ENCODE data around the gene GPC4. TPM values are rescaled to one million over a fixed set of nuclear protein-coding genes. Genes with fewer than 3 reads are reported as not detected.

The GPC4 gene
- polyA plus RNA-seq, 3 donors = 0.03 to 0.59 (median 0.27) TPM

DNA sequence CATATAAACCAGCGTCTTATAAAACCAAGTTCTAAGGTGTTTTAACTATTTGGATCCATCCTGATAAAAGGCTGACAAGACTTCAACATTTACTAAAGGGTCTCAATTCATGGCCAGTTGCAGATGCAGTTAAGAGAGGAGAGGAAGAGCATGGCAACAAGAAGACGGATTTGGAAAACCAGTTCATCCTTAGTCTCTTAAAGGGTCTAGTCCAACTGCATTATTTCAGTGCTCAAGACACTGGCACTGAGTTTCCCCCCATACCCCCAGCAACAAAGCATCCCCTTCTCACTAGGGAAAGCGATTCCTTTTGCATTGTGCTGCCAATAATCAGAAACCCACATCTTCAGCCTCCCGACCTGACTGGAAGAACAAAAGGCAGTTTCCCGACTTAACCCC is 106.8 kb downstream of the GPC4 start:
- Histone ChIP-seq H3K4me3 (replicated peaks in 1 of 3; ENCODE audit: low read depth in 2 of 3, low read length in 3 of 3) (no peak overlapping the region), H3K79me2 (ENCODE audit: insufficient read depth, low read length) (no peaks in the 10 kb centered on the region), H3K4me2 (replicated peaks; ENCODE audit: extremely low read depth, low read length, poor library complexity, severe bottlenecking) (no peak overlapping the region), H3K9me3 (replicated peaks in 1 of 2; ENCODE audit: control insufficient read depth in 1 of 2, insufficient read depth in 1 of 2, low read length in 2 of 2) (no peaks in the 10 kb centered on the region), H2AFZ (ENCODE audit: insufficient read depth, low read depth, low read length, poor library complexity, severe bottlenecking) (no peak overlapping the region), H3K27me3 (ENCODE audit: control insufficient read depth in 2 of 2, insufficient read depth in 2 of 2, low read length in 2 of 2) (peaks cover 0 to 24% of the 10 kb centered on the region in 2 donors), H3K27ac (ENCODE audit: low read depth in 1 of 2, low read length in 2 of 2) (no peak overlapping the region), H4K20me1 (ENCODE audit: insufficient read depth, low read length) (no peaks in the 10 kb centered on the region), H3K4me1 (ENCODE audit: control insufficient read depth in 1 of 2, insufficient read depth in 2 of 2, low read length in 2 of 2) (no peaks in the 10 kb centered on the region), H3K36me3 (replicated peaks in 1 of 2; ENCODE audit: control insufficient read depth in 1 of 2, insufficient read depth in 2 of 2, low read length in 2 of 2) (no peaks in the 10 kb centered on the region), H3K9ac (ENCODE audit: insufficient read depth, low read length, poor library complexity, severe bottlenecking) (no peak overlapping the region)
- H3K9me3 Mint-ChIP-seq = peaks cover 0 to 3% (median 0%) of the 10 kb centered on the region in 7 donors
- H3K4me3 Mint-ChIP-seq = no peak overlapping the region
- peaks cover 3 to 23% (median 8%) of the 10 kb centered on the region in 3 donors for H3K27me3 Mint-ChIP-seq (ENCODE audit: low read depth in 3 of 3)
- TF ChIP-seq, protein P1, sequence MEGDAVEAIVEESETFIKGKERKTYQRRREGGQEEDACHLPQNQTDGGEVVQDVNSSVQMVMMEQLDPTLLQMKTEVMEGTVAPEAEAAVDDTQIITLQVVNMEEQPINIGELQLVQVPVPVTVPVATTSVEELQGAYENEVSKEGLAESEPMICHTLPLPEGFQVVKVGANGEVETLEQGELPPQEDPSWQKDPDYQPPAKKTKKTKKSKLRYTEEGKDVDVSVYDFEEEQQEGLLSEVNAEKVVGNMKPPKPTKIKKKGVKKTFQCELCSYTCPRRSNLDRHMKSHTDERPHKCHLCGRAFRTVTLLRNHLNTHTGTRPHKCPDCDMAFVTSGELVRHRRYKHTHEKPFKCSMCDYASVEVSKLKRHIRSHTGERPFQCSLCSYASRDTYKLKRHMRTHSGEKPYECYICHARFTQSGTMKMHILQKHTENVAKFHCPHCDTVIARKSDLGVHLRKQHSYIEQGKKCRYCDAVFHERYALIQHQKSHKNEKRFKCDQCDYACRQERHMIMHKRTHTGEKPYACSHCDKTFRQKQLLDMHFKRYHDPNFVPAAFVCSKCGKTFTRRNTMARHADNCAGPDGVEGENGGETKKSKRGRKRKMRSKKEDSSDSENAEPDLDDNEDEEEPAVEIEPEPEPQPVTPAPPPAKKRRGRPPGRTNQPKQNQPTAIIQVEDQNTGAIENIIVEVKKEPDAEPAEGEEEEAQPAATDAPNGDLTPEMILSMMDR (IDR thresholded peaks at IDR 0.05) = no peak
- DNase-seq = no peak
- H3K4me1 Mint-ChIP-seq = no peaks in the 10 kb centered on the region
- no peaks in the 10 kb centered on the region for H3K36me3 Mint-ChIP-seq
- no CpG with 5 or more reads among the region's 5 CpGs for WGBS (ENCODE audit: insufficient coverage)
- intact Hi-C loops (cut with micrococcal nuclease) = no loop called here
- H3K27ac Mint-ChIP-seq = no peak overlapping the region

- no peak overlapping the region for H3K9ac ChIP-seq (ENCODE audit: insufficient read depth, low read length, poor library complexity, severe bottlenecking)
- TF ChIP-seq, protein P1 (IDR thresholded peaks at IDR 0.05) = no peak
- H3K9me3 ChIP-seq (replicated peaks in 1 of 2; ENCODE audit: control insufficient read depth in 1 of 2, insufficient read depth in 1 of 2, low read length in 2 of 2) = no peaks in the 10 kb centered on the region
- H4K20me1 ChIP-seq (ENCODE audit: insufficient read depth, low read length) = no peaks in the 10 kb centered on the region
- no peak overlapping the region for H3K4me3 Mint-ChIP-seq
- H3K79me2 ChIP-seq (ENCODE audit: insufficient read depth, low read length) = no peaks in the 10 kb centered on the region
- H3K36me3 Mint-ChIP-seq = no peaks in the 10 kb centered on the region
- H3K27me3 Mint-ChIP-seq (ENCODE audit: low read depth in 3 of 3) = peaks cover 3 to 23% (median 8%) of the 10 kb centered on the region in 3 donors
- 57% methylated on average over 1 of the region's 13 CpGs for WGBS (ENCODE audit: insufficient coverage)
- peaks cover 0 to 3% (median 0%) of the 10 kb centered on the region in 7 donors for H3K9me3 Mint-ChIP-seq
- no peaks in the 10 kb centered on the region for H3K36me3 ChIP-seq (replicated peaks in 1 of 2; ENCODE audit: control insufficient read depth in 1 of 2, insufficient read depth in 2 of 2, low read length in 2 of 2)
- no peak overlapping the region for H3K27ac Mint-ChIP-seq
- H2AFZ ChIP-seq (ENCODE audit: insufficient read depth, low read depth, low read length, poor library complexity, severe bottlenecking) = no peak overlapping the region
- intact Hi-C loops (cut with micrococcal nuclease) = no loop called here
- no peak overlapping the region for H3K4me2 ChIP-seq (replicated peaks; ENCODE audit: extremely low read depth, low read length, poor library complexity, severe bottlenecking)
- H3K27me3 ChIP-seq (ENCODE audit: control insufficient read depth in 2 of 2, insufficient read depth in 2 of 2, low read length in 2 of 2) = peaks cover 0 to 20% of the 10 kb centered on the region in 2 donors
- no peaks in the 10 kb centered on the region for H3K4me1 ChIP-seq (ENCODE audit: control insufficient read depth in 1 of 2, insufficient read depth in 2 of 2, low read length in 2 of 2)
- no peak overlapping the region for H3K27ac ChIP-seq (ENCODE audit: low read depth in 1 of 2, low read length in 2 of 2)
- no peak overlapping the region for H3K4me3 ChIP-seq (replicated peaks in 1 of 3; ENCODE audit: low read depth in 2 of 3, low read length in 3 of 3)
- no peak for DNase-seq
- no peaks in the 10 kb centered on the region for H3K4me1 Mint-ChIP-seq
These were observed 107.4 kb downstream of the GPC4 start for GRCh38 chrX:133307637-133308498.

Measured in CD14-positive monocyte (primary cell).